Activated CD4-positive, alpha-beta T cell treated with anti-CD3 and anti-CD28 coated beads for 24 hours (primary cell): ENCODE data around the gene MTFMT.

Source experiments
- DNase-seq, 2 donors: peaks; one replicate each; pipeline ENCODE4 v3.0.0-alpha.2; 2020; ENCODE audit warnings: low read depth in 2 of 2

Gene MTFMT

GRCh38 chr15:64987136-64987535, 42.3 kb downstream of the MTFMT start:
- DNase-seq: no peak

GRCh38 chr15:64985366-64986033, 43.9 kb downstream of the MTFMT start:
- no peak for DNase-seq

- DNase-seq: no peak
Observed at GRCh38 chr15:64982472-64982871, 47.0 kb downstream of the MTFMT start.

- DNase-seq: no peak
Observed at GRCh38 chr15:64981812-64982431, 47.5 kb downstream of the MTFMT start.

- DNase-seq: no peak
Observed at GRCh38 chr15:64979252-64979710, 50.2 kb downstream of the MTFMT start.

- DNase-seq: no peak
Observed at GRCh38 chr15:64975390-64975789, 54.0 kb downstream of the MTFMT start.

GRCh38 chr15:64970698-64971097, 58.7 kb downstream of the MTFMT start:
- DNase-seq: no peak

- no peak for DNase-seq
Observed at GRCh38 chr15:64969401-64969800, 60.0 kb downstream of the MTFMT start.

- DNase-seq: no peak
Observed at GRCh38 chr15:64961013-64961412, 68.4 kb downstream of the MTFMT start.

GRCh38 chr15:64960153-64960552, 69.3 kb downstream of the MTFMT start:
- no peak for DNase-seq

- no peak for DNase-seq
Observed at GRCh38 chr15:64959128-64959527, 70.3 kb downstream of the MTFMT start.

GRCh38 chr15:64954395-64954794, 75.0 kb downstream of the MTFMT start:
- DNase-seq: no peak

- no peak for DNase-seq
Observed at GRCh38 chr15:64951777-64952418, 77.5 kb downstream of the MTFMT start.
